Small intestine (tissue), 7 donors: ENCODE data around the gene PMEL. TPM values are rescaled to one million over a fixed set of nuclear protein-coding genes. Genes with fewer than 3 reads are reported as not detected.
A peak's percentile ranks its signal among the peaks of the same experiment; 100 is the strongest.
"Not testable (repeated sequence)": the region's sequence is repeated elsewhere in the genome, so short reads cannot be mapped to it uniquely, and the experiment has no call there.

Experiments
- DNase-seq, 2 donors: peaks; one replicate each; pipeline versions ENCODE4 v3.0.0 to v3.0.0-alpha.2; 2013
- FAIRE-seq: peaks from 2 replicates; lab custom pipeline; 2012; peaks lifted over from hg19 to GRCh38; lab: Jason Lieb, UNC
- H3K27ac ChIP-seq, 3 donors: one replicate each; pipeline ENCODE4 v1.5.1; 2013; ENCODE audit warnings: low read length in 2 of 3, mild to moderate bottlenecking in 2 of 3, control low read depth in 1 of 3, inconsistent platforms in 1 of 3, low read depth in 1 of 3, moderate library complexity in 1 of 3
- H3K27me3 ChIP-seq, 3 donors: one replicate each; pipeline ENCODE4 v1.6.1; 2013; ENCODE audit warnings: low read length in 3 of 3, inconsistent platforms in 1 of 3; ENCODE audit not compliant: control insufficient read depth in 3 of 3, insufficient read depth in 3 of 3
- H3K36me3 ChIP-seq, 3 donors: one replicate each; pipeline ENCODE4 v1.6.1; 2013; ENCODE audit warnings: low read length in 3 of 3, inconsistent platforms in 1 of 3, low read depth in 1 of 3, mild to moderate bottlenecking in 1 of 3, moderate library complexity in 1 of 3; ENCODE audit not compliant: control insufficient read depth in 3 of 3, insufficient read depth in 2 of 3
- H3K4me1 ChIP-seq, 3 donors: one replicate each; pipeline ENCODE4 v1.6.1; 2013; ENCODE audit warnings: low read length in 2 of 3, inconsistent platforms in 1 of 3, low read depth in 1 of 3, mild to moderate bottlenecking in 1 of 3, moderate library complexity in 1 of 3; ENCODE audit not compliant: control insufficient read depth in 3 of 3, insufficient read depth in 2 of 3
- H3K4me3 ChIP-seq, 3 donors: one replicate each; pipeline ENCODE4 v1.5.1; 2013; ENCODE audit warnings: low read length in 3 of 3, control low read depth in 1 of 3, inconsistent platforms in 1 of 3, low read depth in 1 of 3, mild to moderate bottlenecking in 1 of 3, moderate library complexity in 1 of 3
- H3K9me3 ChIP-seq, 2 donors: one replicate each; pipeline ENCODE4 v1.6.1; 2013; ENCODE audit warnings: low read depth in 1 of 2, low read length in 1 of 2; ENCODE audit not compliant: control insufficient read depth in 2 of 2, insufficient read depth in 1 of 2
- WGBS, 3 donors: extraction: QIAGEN DNeasy Blood & Tissue Kit; methylation state at CpG; one replicate each; pipeline ENCODE4 v1.1.7; 2013; 5-methylcytosine and 5-hydroxymethylcytosine counted together
- polyA plus RNA-seq, 4 donors: library from polyadenylated mRNA; stranded (reverse) in 3 of 4; unstranded in 1 of 4; fragments of 200-250 nt in 3 of 4; fragments of 120-200 nt in 1 of 4; gene quantifications; one replicate each; pipeline versions ENCODE4 v1.2.1 to v1.2.3, GENCODE V29; 2013
- donor health status: healthy with polysubstance abuse.
- donor health status: control.
- donor health status: control.
- donor health status: Bipolar disorder and iron deficiency.
- donor health status: healthy.

Gene PMEL
- polyA plus RNA-seq, 4 donors: 1.8 to 6.3 (median 2.7) TPM

- not testable (repeated sequence) for H3K27ac ChIP-seq, H3K9me3 ChIP-seq, DNase-seq, H3K27me3 ChIP-seq, FAIRE-seq, H3K4me3 ChIP-seq
- Histone ChIP-seq H3K4me1 (peaks cover 0 to 35% (median 3%) of the 10 kb centered on the region in 3 donors), H3K36me3 (peaks cover 0 to 54% (median 0%) of the 10 kb centered on the region in 3 donors)
- WGBS, 3 donors: 66 to 77% (median 76%) methylated on average over 5 of the region's 5 CpGs
Measured at GRCh38 chr12:56003376-56003775, 37.5 kb upstream of the PMEL start.

GRCh38 chr12:56001487-56002100 lies 35.8 kb upstream of the PMEL start:
- Histone ChIP-seq H3K36me3 (peaks cover 0 to 54% (median 0%) of the 10 kb centered on the region in 3 donors), H3K27ac (peak overlapping the region; percentile 8 to 77 (median 75)), H3K4me3 (no peak overlapping the region), H3K9me3 (no peaks in the 10 kb centered on the region), H3K4me1 (peaks cover 0 to 35% (median 3%) of the 10 kb centered on the region in 3 donors), H3K27me3 (no peaks in the 10 kb centered on the region)
- FAIRE-seq (no peak), DNase-seq (peak; percentile 67 to 78)
- WGBS, 3 donors: 15 to 56% (median 37%) methylated on average over 7 of the region's 7 CpGs

GRCh38 chr12:55999999-56000540 lies 34.2 kb upstream of the PMEL start:
- DNase-seq, H3K27me3 ChIP-seq, H3K9me3 ChIP-seq, FAIRE-seq, H3K27ac ChIP-seq, H3K4me3 ChIP-seq: not testable (repeated sequence)
- Histone ChIP-seq H3K4me1 (peaks cover 0 to 44% (median 3%) of the 10 kb centered on the region in 3 donors), H3K36me3 (peaks cover 0 to 53% (median 0%) of the 10 kb centered on the region in 3 donors)
- WGBS, 3 donors: 95 to 96% (median 96%) methylated on average over 14 to 33 of the region's 33 CpGs

- not testable (repeated sequence) for H3K27ac ChIP-seq, H3K9me3 ChIP-seq, H3K27me3 ChIP-seq, FAIRE-seq, H3K4me3 ChIP-seq, DNase-seq
- H3K4me1 ChIP-seq: peaks cover 0 to 49% (median 3%) of the 10 kb centered on the region in 3 donors
- H3K36me3 ChIP-seq: peaks cover 0 to 48% (median 0%) of the 10 kb centered on the region in 3 donors
- 70 to 81% (median 73%) methylated on average over 5 to 6 of the region's 6 CpGs for WGBS, 3 donors
Measured at GRCh38 chr12:55999522-55999921, 33.7 kb upstream of the PMEL start.

- H3K36me3 ChIP-seq: peaks cover 4 to 42% (median 4%) of the 10 kb centered on the region in 3 donors
- DNase-seq: peak in 1 of 2 donors; percentile 47
Measured at GRCh38 chr12:55997535-55997859, 31.7 kb upstream of the PMEL start.

GRCh38 chr12:55996715-55997534 lies 31.1 kb upstream of the PMEL start, which contains the start of gene SUOX:
Gene SUOX (plus strand): TSS chr12:55997276. CDS start chr12:56002222, 4,946 bp downstream.
- Histone ChIP-seq H3K4me1 (peaks cover 0 to 59% (median 1%) of the 10 kb centered on the region in 3 donors), H3K9me3 (no peaks in the 10 kb centered on the region), H3K36me3 (peaks cover 8 to 42% (median 10%) of the 10 kb centered on the region in 3 donors), H3K27ac (peak within 1 kb of the TSS; percentile 49 to 90 (median 83)), H3K4me3 (peak within 1 kb of the TSS; percentile 37 to 94 (median 63)), H3K27me3 (no peaks in the 10 kb centered on the region)
- DNase-seq (peak; percentile 96 to 99), FAIRE-seq (no peak)
- WGBS, 3 donors: 2 to 7% (median 3%) methylated on average over 27 of the region's 27 CpGs

More at GRCh38 chr12:55997535-55997859, 31.7 kb upstream of the PMEL start:
- peak overlapping the region in 2 of 3 donors; percentile 83 to 90 for H3K27ac ChIP-seq
- H3K4me1 ChIP-seq: peaks cover 0 to 63% (median 3%) of the 10 kb centered on the region in 3 donors
- H3K27me3 ChIP-seq: no peaks in the 10 kb centered on the region
- H3K9me3 ChIP-seq: no peaks in the 10 kb centered on the region
- FAIRE-seq: no peak
- H3K4me3 ChIP-seq: peak overlapping the region; percentile 37 to 94 (median 63)
- WGBS, 3 donors: 4 to 13% (median 6%) methylated on average over 5 of the region's 5 CpGs

- Histone ChIP-seq H3K9me3 (no peaks in the 10 kb centered on the region), H3K4me1 (peaks cover 0 to 52% (median 0%) of the 10 kb centered on the region in 3 donors), H3K27ac (peak overlapping the region; percentile 49 to 90 (median 83)), H3K36me3 (peaks cover 9 to 46% (median 13%) of the 10 kb centered on the region in 3 donors), H3K4me3 (peak overlapping the region in 2 of 3 donors; percentile 63 to 94), H3K27me3 (no peaks in the 10 kb centered on the region)
- peak; percentile 79 to 82 for DNase-seq
- 13 to 24% (median 18%) methylated on average over 14 of the region's 14 CpGs for WGBS, 3 donors
- FAIRE-seq: no peak
Measured at GRCh38 chr12:55996201-55996714, 30.4 kb upstream of the PMEL start.

GRCh38 chr12:55995366-55995765 lies 29.5 kb upstream of the PMEL start:
- no peak overlapping the region for H3K4me3 ChIP-seq
- H3K27ac ChIP-seq: peak overlapping the region in 2 of 3 donors; percentile 28 to 90
- H3K36me3 ChIP-seq: peaks cover 9 to 49% (median 22%) of the 10 kb centered on the region in 3 donors
- H3K9me3 ChIP-seq: no peaks in the 10 kb centered on the region
- H3K4me1 ChIP-seq: peaks cover 0 to 45% (median 0%) of the 10 kb centered on the region in 3 donors
- H3K27me3 ChIP-seq: no peaks in the 10 kb centered on the region
- DNase-seq (peak; percentile 71 to 78), FAIRE-seq (no peak)
- 48 to 74% (median 64%) methylated on average over 8 of the region's 8 CpGs for WGBS, 3 donors
